ENCODE results near the gene SNX20. TPM values are rescaled to one million over a fixed set of nuclear protein-coding genes. Genes with fewer than 3 reads are reported as not detected.

The SNX20 gene
- total and polyA plus RNA-seq, 2 of the 13 experiments (the other 11 are each of a cell fraction or from before 2014, with no cell fraction given) = not detected

DNA sequence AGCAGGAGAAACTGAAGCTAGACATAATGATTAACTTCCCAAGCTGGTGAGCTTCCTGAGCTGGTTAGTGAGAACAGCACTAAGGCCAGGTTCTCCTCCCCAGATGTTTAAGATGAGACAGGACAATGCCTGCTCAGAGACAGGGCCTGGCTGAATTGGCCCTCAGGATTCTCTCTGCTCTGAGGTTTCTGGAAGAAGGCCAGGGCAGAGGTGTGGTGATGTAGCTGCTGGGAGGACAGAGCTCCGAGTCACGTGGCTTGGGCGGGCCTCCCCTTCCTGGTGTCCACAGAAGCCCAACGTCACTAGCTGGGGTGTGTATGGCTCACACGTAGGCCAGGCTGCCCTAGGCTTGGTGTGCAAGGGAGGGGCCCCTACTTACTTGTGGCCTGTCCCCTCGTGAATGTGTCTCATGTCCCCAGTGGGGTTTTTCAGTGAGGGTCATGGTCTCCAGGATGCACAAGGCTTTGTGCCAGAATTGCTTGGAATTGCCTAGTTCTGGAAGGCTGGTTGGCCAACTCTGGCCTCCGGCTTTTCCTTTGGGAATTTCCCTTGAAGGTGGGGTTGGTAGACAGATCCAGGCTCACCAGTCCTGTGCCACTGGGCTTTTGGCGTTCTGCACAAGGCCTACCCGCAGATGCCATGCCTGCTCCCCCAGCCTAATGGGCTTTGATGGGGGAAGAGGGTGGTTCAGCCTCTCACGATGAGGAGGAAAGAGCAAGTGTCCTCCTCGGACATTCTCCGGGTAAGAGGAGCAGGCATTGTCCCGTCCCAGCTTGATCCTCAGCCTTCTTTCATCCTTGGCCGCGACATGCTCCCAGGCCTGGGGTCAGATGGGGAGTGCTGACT, 15.7 kb upstream of the SNX20 start (continued):
- TF ChIP-seq, protein P1, sequence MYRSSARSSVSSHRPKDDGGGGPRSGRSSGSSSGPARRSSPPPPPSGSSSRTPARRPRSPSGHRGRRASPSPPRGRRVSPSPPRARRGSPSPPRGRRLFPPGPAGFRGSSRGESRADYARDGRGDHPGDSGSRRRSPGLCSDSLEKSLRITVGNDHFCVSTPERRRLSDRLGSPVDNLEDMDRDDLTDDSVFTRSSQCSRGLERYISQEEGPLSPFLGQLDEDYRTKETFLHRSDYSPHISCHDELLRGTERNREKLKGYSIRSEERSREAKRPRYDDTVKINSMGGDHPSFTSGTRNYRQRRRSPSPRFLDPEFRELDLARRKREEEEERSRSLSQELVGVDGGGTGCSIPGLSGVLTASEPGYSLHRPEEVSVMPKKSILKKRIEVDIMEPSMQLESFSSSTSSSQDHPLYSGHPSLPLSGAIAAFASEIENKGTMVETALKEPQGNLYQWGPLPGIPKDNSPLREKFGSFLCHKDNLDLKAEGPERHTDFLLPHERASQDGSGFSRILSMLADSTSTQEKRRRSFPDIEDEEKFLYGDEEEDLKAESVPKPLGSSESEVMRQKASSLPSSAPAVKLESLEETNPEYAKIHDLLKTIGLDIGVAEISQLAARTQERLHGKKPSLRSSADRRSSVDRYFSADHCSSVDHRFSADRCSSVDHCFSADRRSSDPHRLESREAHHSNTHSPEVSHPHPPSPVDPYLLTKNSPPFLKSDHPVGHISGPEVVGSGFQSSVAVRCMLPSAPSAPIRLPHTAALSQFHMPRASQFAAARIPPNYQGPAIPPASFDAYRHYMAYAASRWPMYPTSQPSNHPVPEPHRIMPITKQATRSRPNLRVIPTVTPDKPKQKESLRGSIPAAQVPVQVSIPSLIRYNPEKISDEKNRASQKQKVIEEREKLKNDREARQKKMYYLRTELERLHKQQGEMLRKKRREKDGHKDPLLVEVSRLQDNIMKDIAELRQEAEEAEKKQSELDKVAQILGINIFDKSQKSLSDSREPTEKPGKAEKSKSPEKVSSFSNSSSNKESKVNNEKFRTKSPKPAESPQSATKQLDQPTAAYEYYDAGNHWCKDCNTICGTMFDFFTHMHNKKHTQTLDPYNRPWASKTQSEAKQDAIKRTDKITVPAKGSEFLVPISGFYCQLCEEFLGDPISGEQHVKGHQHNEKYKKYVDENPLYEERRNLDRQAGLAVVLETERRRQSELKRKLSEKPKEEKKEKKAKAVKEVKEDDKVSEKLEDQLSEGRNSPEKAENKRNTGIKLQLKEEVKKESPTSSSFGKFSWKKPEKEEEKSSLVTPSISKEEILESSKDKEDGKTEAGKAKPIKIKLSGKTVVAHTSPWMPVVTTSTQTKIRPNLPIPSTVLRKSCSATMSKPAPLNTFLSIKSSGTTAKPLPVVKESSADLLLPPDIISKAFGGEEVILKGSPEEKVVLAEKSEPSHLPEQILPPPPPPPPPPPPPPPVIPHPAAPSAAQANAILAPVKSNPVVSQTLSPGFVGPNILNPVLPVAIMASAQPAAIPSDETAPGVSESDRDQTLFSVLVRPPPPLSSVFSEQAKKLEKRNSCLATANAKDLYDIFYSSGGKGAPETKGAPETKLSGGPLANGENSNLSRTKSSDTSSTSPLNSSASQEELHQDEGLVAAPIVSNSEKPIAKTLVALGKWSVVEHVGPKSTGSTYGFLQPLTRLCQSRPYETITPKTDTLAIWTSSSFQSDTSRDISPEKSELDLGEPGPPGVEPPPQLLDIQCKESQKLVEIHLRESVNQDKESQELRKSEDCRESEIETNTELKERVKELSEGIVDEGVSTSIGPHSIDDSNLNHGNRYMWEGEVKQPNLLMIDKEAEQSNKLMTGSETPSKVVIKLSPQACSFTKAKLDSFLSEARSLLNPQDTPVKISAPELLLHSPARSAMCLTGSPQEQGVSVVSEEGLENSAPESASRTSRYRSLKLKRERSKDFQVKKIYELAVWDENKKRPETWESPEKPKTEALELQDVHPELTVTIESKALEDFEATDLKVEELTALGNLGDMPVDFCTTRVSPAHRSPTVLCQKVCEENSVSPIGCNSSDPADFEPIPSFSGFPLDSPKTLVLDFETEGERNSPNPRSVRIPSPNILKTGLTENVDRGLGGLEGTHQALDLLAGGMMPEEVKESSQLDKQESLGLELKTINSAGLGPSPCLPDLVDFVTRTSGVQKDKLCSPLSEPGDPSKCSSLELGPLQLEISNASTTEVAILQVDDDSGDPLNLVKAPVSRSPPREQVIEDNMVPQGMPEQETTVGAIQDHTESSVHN (CRISPR knock-in tag; IDR thresholded peaks at IDR 0.05) = no peak
- TF ChIP-seq, protein P2, sequence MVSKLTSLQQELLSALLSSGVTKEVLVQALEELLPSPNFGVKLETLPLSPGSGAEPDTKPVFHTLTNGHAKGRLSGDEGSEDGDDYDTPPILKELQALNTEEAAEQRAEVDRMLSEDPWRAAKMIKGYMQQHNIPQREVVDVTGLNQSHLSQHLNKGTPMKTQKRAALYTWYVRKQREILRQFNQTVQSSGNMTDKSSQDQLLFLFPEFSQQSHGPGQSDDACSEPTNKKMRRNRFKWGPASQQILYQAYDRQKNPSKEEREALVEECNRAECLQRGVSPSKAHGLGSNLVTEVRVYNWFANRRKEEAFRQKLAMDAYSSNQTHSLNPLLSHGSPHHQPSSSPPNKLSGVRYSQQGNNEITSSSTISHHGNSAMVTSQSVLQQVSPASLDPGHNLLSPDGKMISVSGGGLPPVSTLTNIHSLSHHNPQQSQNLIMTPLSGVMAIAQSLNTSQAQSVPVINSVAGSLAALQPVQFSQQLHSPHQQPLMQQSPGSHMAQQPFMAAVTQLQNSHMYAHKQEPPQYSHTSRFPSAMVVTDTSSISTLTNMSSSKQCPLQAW (CRISPR knock-in tag; IDR thresholded peaks at IDR 0.05) = peak; percentile 48; the same call in 1 of the 2 replicates
- TF ChIP-seq ZNF232 (CRISPR knock-in tag; IDR thresholded peaks at IDR 0.05; ENCODE audit: borderline replicate concordance) (no peak), HDAC2 (CRISPR knock-in tag; IDR thresholded peaks at IDR 0.05) (no peak), FOXC1 (CRISPR knock-in tag; IDR thresholded peaks at IDR 0.05; ENCODE audit: borderline replicate concordance) (no peak), REXO4 (CRISPR knock-in tag; IDR thresholded peaks at IDR 0.05; ENCODE audit: borderline replicate concordance) (no peak), ZNF564 (CRISPR knock-in tag; IDR thresholded peaks at IDR 0.05) (no peak; the same call in 1 of the 2 replicates), NFIC (IDR thresholded peaks at IDR 0.05; ENCODE audit: low read length) (no peak), ATAD3A (CRISPR knock-in tag; IDR thresholded peaks at IDR 0.05) (no peak), ELF3 (CRISPR knock-in tag; IDR thresholded peaks at IDR 0.05) (no peak), KDM6A (CRISPR knock-in tag; IDR thresholded peaks at IDR 0.05; ENCODE audit: low read depth) (no peak), GZF1 (CRISPR knock-in tag; IDR thresholded peaks at IDR 0.05) (no peak)
- TF ChIP-seq, protein P3, sequence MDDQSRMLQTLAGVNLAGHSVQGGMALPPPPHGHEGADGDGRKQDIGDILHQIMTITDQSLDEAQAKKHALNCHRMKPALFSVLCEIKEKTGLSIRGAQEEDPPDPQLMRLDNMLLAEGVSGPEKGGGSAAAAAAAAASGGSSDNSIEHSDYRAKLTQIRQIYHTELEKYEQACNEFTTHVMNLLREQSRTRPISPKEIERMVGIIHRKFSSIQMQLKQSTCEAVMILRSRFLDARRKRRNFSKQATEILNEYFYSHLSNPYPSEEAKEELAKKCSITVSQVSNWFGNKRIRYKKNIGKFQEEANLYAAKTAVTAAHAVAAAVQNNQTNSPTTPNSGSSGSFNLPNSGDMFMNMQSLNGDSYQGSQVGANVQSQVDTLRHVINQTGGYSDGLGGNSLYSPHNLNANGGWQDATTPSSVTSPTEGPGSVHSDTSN (CRISPR knock-in tag; IDR thresholded peaks at IDR 0.05; ENCODE audit: borderline replicate concordance) = no peak
- TF ChIP-seq, protein P4, sequence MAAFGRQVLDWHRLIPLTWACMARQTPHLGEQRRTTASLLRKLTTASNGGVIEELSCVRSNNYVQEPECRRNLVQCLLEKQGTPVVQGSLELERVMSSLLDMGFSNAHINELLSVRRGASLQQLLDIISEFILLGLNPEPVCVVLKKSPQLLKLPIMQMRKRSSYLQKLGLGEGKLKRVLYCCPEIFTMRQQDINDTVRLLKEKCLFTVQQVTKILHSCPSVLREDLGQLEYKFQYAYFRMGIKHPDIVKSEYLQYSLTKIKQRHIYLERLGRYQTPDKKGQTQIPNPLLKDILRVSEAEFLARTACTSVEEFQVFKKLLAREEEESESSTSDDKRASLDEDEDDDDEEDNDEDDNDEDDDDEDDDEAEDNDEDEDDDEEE (CRISPR knock-in tag; IDR thresholded peaks at IDR 0.05) = no peak

Measured in HepG2 (cell line).